ENCODE measurements around the gene PTPRJ. TPM values are rescaled to one million over a fixed set of nuclear protein-coding genes. Genes with fewer than 3 reads are reported as not detected.
A peak's percentile ranks its signal among the peaks of the same experiment; 100 is the strongest.

PTPRJ gene
- total and polyA plus RNA-seq, 9 of the 15 experiments (the other 6 are each of a cell fraction or from before 2014, with no cell fraction given): 0.56 to 10.7 (median 4.8) TPM

- TF ChIP-seq, protein P1, sequence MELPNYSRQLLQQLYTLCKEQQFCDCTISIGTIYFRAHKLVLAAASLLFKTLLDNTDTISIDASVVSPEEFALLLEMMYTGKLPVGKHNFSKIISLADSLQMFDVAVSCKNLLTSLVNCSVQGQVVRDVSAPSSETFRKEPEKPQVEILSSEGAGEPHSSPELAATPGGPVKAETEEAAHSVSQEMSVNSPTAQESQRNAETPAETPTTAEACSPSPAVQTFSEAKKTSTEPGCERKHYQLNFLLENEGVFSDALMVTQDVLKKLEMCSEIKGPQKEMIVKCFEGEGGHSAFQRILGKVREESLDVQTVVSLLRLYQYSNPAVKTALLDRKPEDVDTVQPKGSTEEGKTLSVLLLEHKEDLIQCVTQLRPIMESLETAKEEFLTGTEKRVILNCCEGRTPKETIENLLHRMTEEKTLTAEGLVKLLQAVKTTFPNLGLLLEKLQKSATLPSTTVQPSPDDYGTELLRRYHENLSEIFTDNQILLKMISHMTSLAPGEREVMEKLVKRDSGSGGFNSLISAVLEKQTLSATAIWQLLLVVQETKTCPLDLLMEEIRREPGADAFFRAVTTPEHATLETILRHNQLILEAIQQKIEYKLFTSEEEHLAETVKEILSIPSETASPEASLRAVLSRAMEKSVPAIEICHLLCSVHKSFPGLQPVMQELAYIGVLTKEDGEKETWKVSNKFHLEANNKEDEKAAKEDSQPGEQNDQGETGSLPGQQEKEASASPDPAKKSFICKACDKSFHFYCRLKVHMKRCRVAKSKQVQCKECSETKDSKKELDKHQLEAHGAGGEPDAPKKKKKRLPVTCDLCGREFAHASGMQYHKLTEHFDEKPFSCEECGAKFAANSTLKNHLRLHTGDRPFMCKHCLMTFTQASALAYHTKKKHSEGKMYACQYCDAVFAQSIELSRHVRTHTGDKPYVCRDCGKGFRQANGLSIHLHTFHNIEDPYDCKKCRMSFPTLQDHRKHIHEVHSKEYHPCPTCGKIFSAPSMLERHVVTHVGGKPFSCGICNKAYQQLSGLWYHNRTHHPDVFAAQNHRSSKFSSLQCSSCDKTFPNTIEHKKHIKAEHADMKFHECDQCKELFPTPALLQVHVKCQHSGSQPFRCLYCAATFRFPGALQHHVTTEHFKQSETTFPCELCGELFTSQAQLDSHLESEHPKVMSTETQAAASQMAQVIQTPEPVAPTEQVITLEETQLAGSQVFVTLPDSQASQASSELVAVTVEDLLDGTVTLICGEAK (IDR thresholded peaks at IDR 0.05): no peak
- TF ChIP-seq, protein P1 (CRISPR knock-in tag; IDR thresholded peaks at IDR 0.05): no peak
- TF ChIP-seq CBX5 (IDR thresholded peaks at IDR 0.05; ENCODE audit: borderline replicate concordance, low read depth) (no peak), ESRRB (CRISPR knock-in tag; IDR thresholded peaks at IDR 0.05; ENCODE audit: borderline replicate concordance) (no peak), ZSCAN32 (CRISPR knock-in tag; IDR thresholded peaks at IDR 0.05) (no peak), ZNF143 (CRISPR knock-in tag; IDR thresholded peaks at IDR 0.05) (no peak), TAF9B (IDR thresholded peaks at IDR 0.05; ENCODE audit: partially characterized antibody) (no peak), BRD9 (IDR thresholded peaks at IDR 0.05; ENCODE audit: low read depth, partially characterized antibody) (peak; percentile 48), CREBBP (IDR thresholded peaks at IDR 0.05; ENCODE audit: low read depth, low read length) (no peak), GATAD2A (IDR thresholded peaks at IDR 0.05) (no peak), SOX6 (IDR thresholded peaks at IDR 0.05) (no peak), NR3C1 (CRISPR knock-in tag; IDR thresholded peaks at IDR 0.05) (no peak), HDGF (IDR thresholded peaks at IDR 0.05) (no peak), MAFG (tag; conservative IDR thresholded peaks at IDR 0.05) (peak; percentile 46; the same call in 1 of the 2 replicates), FOXP1 (CRISPR knock-in tag; IDR thresholded peaks at IDR 0.05) (no peak), ZNF165 (CRISPR knock-in tag; IDR thresholded peaks at IDR 0.05; ENCODE audit: borderline replicate concordance) (no peak), SPI1 (IDR thresholded peaks at IDR 0.05; ENCODE audit: borderline replicate concordance, low read depth, low read length) (no peak), MTA1 (IDR thresholded peaks at IDR 0.05; ENCODE audit: borderline replicate concordance) (no peak), RBBP5 (IDR thresholded peaks at IDR 0.05; ENCODE audit: borderline replicate concordance, insufficient read depth, low read length, poor library complexity, severe bottlenecking) (no peak)
Measured at GRCh38 chr11:47991266-47991830, 11.0 kb downstream of the PTPRJ start (continued).

All from K562 (cell line).